H9 (cell line): Measurements from ENCODE around the gene SPINK1. TPM values are rescaled to one million over a fixed set of nuclear protein-coding genes. Genes with fewer than 3 reads are reported as not detected.

ENCODE experiments used
- DNase-seq: peaks from one replicate; pipeline ENCODE4 v3.0.0-alpha.2; 2017
- H2AFZ ChIP-seq: one replicate; pipeline ENCODE4 v1.6.1; 2013; ENCODE audit warnings: mild to moderate bottlenecking, low read length, control low read depth, moderate library complexity
- H2AK5ac ChIP-seq: 2 replicates; pipeline ENCODE4 v1.6.1; 2013; ENCODE audit warnings: low read length, control low read depth, mixed read lengths; ENCODE audit not compliant: insufficient read length
- H2BK120ac ChIP-seq: one replicate; pipeline ENCODE4 v1.6.1; 2013; ENCODE audit warnings: low read depth, mild to moderate bottlenecking, low read length, control low read depth, inconsistent platforms; ENCODE audit not compliant: poor library complexity, severe bottlenecking
- H2BK12ac ChIP-seq: 2 replicates; pipeline ENCODE4 v1.6.1; 2013; ENCODE audit warnings: low read length, control low read depth, mixed read lengths, low read depth; ENCODE audit not compliant: insufficient read length
- H2BK15ac ChIP-seq: 2 replicates; pipeline ENCODE4 v1.6.1; 2013; ENCODE audit warnings: low read depth, low read length, control low read depth
- H2BK20ac ChIP-seq: one replicate; pipeline ENCODE4 v1.6.1; 2013; ENCODE audit warnings: low read depth, mild to moderate bottlenecking, low read length, control low read depth, inconsistent platforms; ENCODE audit not compliant: poor library complexity, severe bottlenecking
- H2BK5ac ChIP-seq: 2 replicates; pipeline ENCODE4 v1.6.1; 2013; ENCODE audit warnings: low read length, control low read depth, mixed read lengths; ENCODE audit not compliant: insufficient read length
- H3K14ac ChIP-seq: 2 replicates; pipeline ENCODE4 v1.6.1; 2013; ENCODE audit warnings: low read length, control low read depth; ENCODE audit not compliant: insufficient read depth
- H3K18ac ChIP-seq: 2 replicates; pipeline ENCODE4 v1.6.1; 2013; ENCODE audit warnings: low read depth, mild to moderate bottlenecking, mixed read lengths, low read length, control low read depth; ENCODE audit not compliant: insufficient read length
- H3K23ac ChIP-seq: 2 replicates; pipeline ENCODE4 v1.6.1; 2013; ENCODE audit warnings: low read length, control low read depth, mixed read lengths, low read depth; ENCODE audit not compliant: insufficient read length
- H3K23me2 ChIP-seq: 2 replicates; pipeline ENCODE4 v1.6.1; 2013; ENCODE audit warnings: low read depth, mild to moderate bottlenecking, mixed read lengths, low read length, control low read depth; ENCODE audit not compliant: insufficient read length, poor library complexity, severe bottlenecking
- H3K27ac ChIP-seq: 2 replicates; pipeline ENCODE4 v1.5.1; 2013; ENCODE audit warnings: low read length, control low read depth, mixed read lengths, low read depth; ENCODE audit not compliant: insufficient read length
- H3K27me3 ChIP-seq: 2 replicates; pipeline ENCODE4 v1.6.1; 2013; ENCODE audit warnings: low read length, control low read depth, inconsistent platforms; ENCODE audit not compliant: insufficient read depth
- H3K4ac ChIP-seq: 2 replicates; pipeline ENCODE4 v1.6.1; 2013; ENCODE audit warnings: low read depth, mild to moderate bottlenecking, control low read depth, inconsistent platforms, low read length, moderate library complexity
- H3K4me1 ChIP-seq: 2 replicates; pipeline ENCODE4 v1.6.1; 2013; ENCODE audit warnings: low read length, control low read depth, inconsistent platforms; ENCODE audit not compliant: insufficient read depth
- H3K4me2 ChIP-seq: 2 replicates; pipeline ENCODE4 v1.6.1; 2013; ENCODE audit warnings: low read length, control low read depth, mixed read lengths; ENCODE audit not compliant: insufficient read length, insufficient read depth
- H3K56ac ChIP-seq: 2 replicates; pipeline ENCODE4 v1.6.1; 2013; ENCODE audit warnings: low read depth, mild to moderate bottlenecking, mixed read lengths, low read length, control low read depth; ENCODE audit not compliant: insufficient read length
- H3K79me1 ChIP-seq: 2 replicates; pipeline ENCODE4 v1.6.1; 2013; ENCODE audit warnings: low read depth, mild to moderate bottlenecking, moderate library complexity, low read length, control low read depth, inconsistent platforms; ENCODE audit not compliant: insufficient read depth, poor library complexity, severe bottlenecking
- H3K79me2 ChIP-seq: 2 replicates; pipeline ENCODE4 v1.6.1; 2013; ENCODE audit warnings: low read length, control low read depth, inconsistent platforms; ENCODE audit not compliant: insufficient read depth
- H3K9ac ChIP-seq: 2 replicates; pipeline ENCODE4 v1.6.1; 2013; ENCODE audit warnings: low read length, control low read depth, mixed read lengths; ENCODE audit not compliant: insufficient read length; ENCODE audit errors: extremely low read depth
- H3K9me3 ChIP-seq: one replicate; pipeline ENCODE4 v1.6.1; 2013; ENCODE audit warnings: low read depth, low read length, inconsistent platforms; ENCODE audit not compliant: control insufficient read depth
- H3T11ph ChIP-seq: one replicate; pipeline ENCODE4 v1.6.1; 2013; ENCODE audit warnings: mild to moderate bottlenecking, low read length, control low read depth, inconsistent platforms
- H4K20me1 ChIP-seq: one replicate; pipeline ENCODE4 v1.6.1; 2013; ENCODE audit not compliant: control insufficient read depth, insufficient read length, insufficient read depth
- H4K5ac ChIP-seq: 2 replicates; pipeline ENCODE4 v1.6.1; 2013; ENCODE audit warnings: low read depth, mild to moderate bottlenecking, mixed read lengths, low read length, control low read depth; ENCODE audit not compliant: insufficient read length
- H4K8ac ChIP-seq: replicated peaks from 2 replicates; pipeline ENCODE4 v1.6.1; 2013; ENCODE audit warnings: low read length, control low read depth, mixed read lengths, low read depth; ENCODE audit not compliant: insufficient read length
- H4K91ac ChIP-seq: 2 replicates; pipeline ENCODE4 v1.6.1; 2013; ENCODE audit warnings: low read depth, mild to moderate bottlenecking, moderate library complexity, mixed read lengths, low read length, control low read depth; ENCODE audit not compliant: insufficient read length
- H3K27ac Mint-ChIP-seq, 3 experiments: 2 replicates in 2 of 3; 3 replicates in 1 of 3; pipeline ENCODE4 v1.8.0; 2020 to 2021; ENCODE audit warnings: mixed read lengths in 3 of 3, mild to moderate bottlenecking in 1 of 3, moderate library complexity in 1 of 3
- H3K27me3 Mint-ChIP-seq: 2 replicates; pipeline ENCODE4 v1.8.0; 2021; ENCODE audit warnings: low read depth, mild to moderate bottlenecking, moderate library complexity, mixed read lengths
- H3K36me3 Mint-ChIP-seq, 3 experiments: 2 replicates in 2 of 3; 3 replicates in 1 of 3; pipeline ENCODE4 v1.8.0; 2020 to 2021; ENCODE audit warnings: low read depth in 3 of 3, mixed read lengths in 3 of 3; ENCODE audit not compliant: insufficient read depth in 1 of 3
- H3K4me1 Mint-ChIP-seq, 2 experiments: 2 replicates each; pipeline ENCODE4 v1.8.0; 2020; ENCODE audit warnings: mixed read lengths in 2 of 2
- H3K4me3 Mint-ChIP-seq, 2 experiments: 2 replicates in 1 of 2; 3 replicates in 1 of 2; pipeline ENCODE4 v1.8.0; 2020 to 2021; ENCODE audit warnings: mild to moderate bottlenecking in 2 of 2, mixed read lengths in 2 of 2, moderate library complexity in 1 of 2
- H3K9me3 Mint-ChIP-seq, 2 experiments: 2 replicates in 1 of 2; 3 replicates in 1 of 2; pipeline ENCODE4 v1.8.0; 2020; ENCODE audit warnings: mild to moderate bottlenecking in 2 of 2, mixed read lengths in 2 of 2, moderate library complexity in 1 of 2
- CTCF ChIP-seq: fragments of 200-600 bp; sonication (generic); conservative IDR thresholded peaks from 3 replicates; pipeline ENCODE4 v1.8.0; 2021; ENCODE audit warnings: antibody characterized with exemption, mild to moderate bottlenecking
- WGBS: extraction: QIAGEN DNeasy Blood & Tissue Kit; methylation state at CpG from one replicate; pipeline ENCODE4 v1.1.7; 2013; ENCODE audit warnings: missing lambda C conversion rate, low lambda C conversion rate, mixed read lengths; ENCODE audit not compliant: insufficient read length; ENCODE audit errors: extremely low coverage; 5-methylcytosine and 5-hydroxymethylcytosine counted together
- total RNA-seq: library from RNA; stranded (reverse); gene quantifications from 2 replicates; pipeline ENCODE4 v1.2.1, GENCODE V29; 2021

SPINK1 gene
- total RNA-seq, 1 experiment from 2014 or later = 3.1 TPM

GRCh38 chr5:147835386-147835798, 3.9 kb upstream of the SPINK1 start:
- no peak overlapping the region for H3T11ph ChIP-seq
- H3K23ac ChIP-seq = no peak overlapping the region
- no peak overlapping the region for H3K56ac ChIP-seq
- H3K27ac ChIP-seq = no peak overlapping the region
- H3K18ac ChIP-seq = no peak overlapping the region
- H3K27ac Mint-ChIP-seq = no peak overlapping the region
- no peak overlapping the region for H4K91ac ChIP-seq
- H2BK15ac ChIP-seq = no peak overlapping the region
- no peaks in the 10 kb centered on the region for H3K36me3 Mint-ChIP-seq
- no peak overlapping the region for H4K5ac ChIP-seq
- H3K4me1 Mint-ChIP-seq = no peaks in the 10 kb centered on the region
- H3K4ac ChIP-seq = no peak overlapping the region
- no peak overlapping the region for H2AK5ac ChIP-seq
- DNase-seq = no peak
- H2BK20ac ChIP-seq = no peak overlapping the region
- H2AFZ ChIP-seq = no peak overlapping the region
- no peak overlapping the region for H2BK5ac ChIP-seq
- H3K9ac ChIP-seq = no peak overlapping the region
- no peak overlapping the region for H4K8ac ChIP-seq
- H3K27me3 Mint-ChIP-seq = no peaks in the 10 kb centered on the region
- H2BK120ac ChIP-seq = no peak overlapping the region
- no peak overlapping the region for H3K14ac ChIP-seq
- no peak overlapping the region for H3K4me2 ChIP-seq
- WGBS = no CpG with 5 or more reads among the region's 2 CpGs
- no peaks in the 10 kb centered on the region for H3K9me3 ChIP-seq
- H3K79me2 ChIP-seq = no peaks in the 10 kb centered on the region
- H4K20me1 ChIP-seq = no peaks in the 10 kb centered on the region
- no peaks in the 10 kb centered on the region for H3K9me3 Mint-ChIP-seq
- no peaks in the 10 kb centered on the region for H3K23me2 ChIP-seq
- no peak for TF ChIP-seq CTCF
- no peak overlapping the region for H2BK12ac ChIP-seq
- no peaks in the 10 kb centered on the region for H3K79me1 ChIP-seq
- no peaks in the 10 kb centered on the region for H3K4me1 ChIP-seq
- no peaks in the 10 kb centered on the region for H3K27me3 ChIP-seq
- H3K4me3 Mint-ChIP-seq = no peak overlapping the region
